Natural killer cell (primary cell): ENCODE results near the gene RTCB. TPM values are rescaled to one million over a fixed set of nuclear protein-coding genes. Genes with fewer than 3 reads are reported as not detected.

ENCODE experiments used
- ATAC-seq, 3 donors: fragments of 150-1000 bp in 2 of 3; fragments of 200-7000 bp in 1 of 3; cut with Tn5 transposase; 1 replicate in 1 of 3; 2 replicates in 2 of 3; pipeline ENCODE4 v1.10.0; 2021; ENCODE audit warnings: mild to moderate bottlenecking in 2 of 3, moderate library complexity in 2 of 3
- DNase-seq, 2 donors: peaks; one replicate each; pipeline versions ENCODE4 v3.0.0 to v3.0.0-alpha.2; 2013 to 2021; ENCODE audit warnings: mixed read lengths in 1 of 2
- H3K27ac ChIP-seq: one replicate; pipeline ENCODE4 v1.5.1; 2013; ENCODE audit warnings: mild to moderate bottlenecking, low read length
- H3K27me3 ChIP-seq: one replicate; pipeline ENCODE4 v1.6.1; 2013; ENCODE audit warnings: low read length; ENCODE audit not compliant: control insufficient read depth, insufficient read depth
- H3K36me3 ChIP-seq: one replicate; pipeline ENCODE4 v1.6.1; 2013; ENCODE audit warnings: low read length; ENCODE audit not compliant: control insufficient read depth, insufficient read depth
- H3K4me1 ChIP-seq: one replicate; pipeline ENCODE4 v1.6.1; 2013; ENCODE audit warnings: low read length; ENCODE audit not compliant: control insufficient read depth, insufficient read depth
- H3K4me3 ChIP-seq: one replicate; pipeline ENCODE4 v1.5.1; 2013; ENCODE audit warnings: low read length
- H3K9me3 ChIP-seq: one replicate; pipeline ENCODE4 v1.6.1; 2013; ENCODE audit warnings: low read length; ENCODE audit not compliant: control insufficient read depth, insufficient read depth
- H3K27ac Mint-ChIP-seq, 2 donors: one replicate each; pipeline ENCODE4 v1.8.0; 2022; ENCODE audit warnings: mild to moderate bottlenecking in 2 of 2, mixed read lengths in 2 of 2, moderate library complexity in 1 of 2
- H3K27me3 Mint-ChIP-seq, 2 donors: one replicate each; pipeline ENCODE4 v1.8.0; 2022; ENCODE audit warnings: low read depth in 2 of 2, mixed read lengths in 2 of 2
- H3K36me3 Mint-ChIP-seq: one replicate; pipeline ENCODE4 v1.8.0; 2022; ENCODE audit warnings: mixed read lengths
- H3K4me1 Mint-ChIP-seq, 2 donors: one replicate each; pipeline ENCODE4 v1.8.0; 2022; ENCODE audit warnings: mixed read lengths in 2 of 2
- H3K4me3 Mint-ChIP-seq: one replicate; pipeline ENCODE4 v1.8.0; 2022; ENCODE audit warnings: mild to moderate bottlenecking, moderate library complexity, mixed read lengths
- H3K9me3 Mint-ChIP-seq, 2 donors: one replicate each; pipeline ENCODE4 v1.8.0; 2022; ENCODE audit warnings: mixed read lengths in 2 of 2
- CTCF ChIP-seq: fragments of 200-600 bp; IDR thresholded peaks from one replicate; pipeline ENCODE4 v1.8.0; 2022; ENCODE audit warnings: antibody characterized with exemption
- WGBS: methylation state at CpG from one replicate; pipeline ENCODE4 v1.1.7; 2013; ENCODE audit warnings: missing lambda C conversion rate; ENCODE audit not compliant: insufficient coverage; 5-methylcytosine and 5-hydroxymethylcytosine counted together
- intact Hi-C: fragments of 100-400 bp; cut with micrococcal nuclease; formaldehyde crosslinking; loops from one replicate; pipeline ENCODE4 v1.14.2; 2022
- total RNA-seq, 4 donors: library from RNA; stranded (reverse); fragments of 120-200 nt in 1 of 4; gene quantifications; one replicate each; pipeline versions ENCODE4 v1.2.3 to v1.2.4, GENCODE V29; 2013 to 2022

The RTCB gene
- 10 to 100 TPM; 44.3 to 53.2 (median 46.6) TPM for total RNA-seq
- total RNA-seq (2013), result 74.1 TPM

GRCh38 chr22:32411829-32412592 is at the start of gene RTCB:
TSS of gene RTCB (minus strand) at chr22:32412247. CDS start at chr22:32412156, 91 bp downstream.
- ATAC-seq (peak; percentile 85 to 95 (median 85)), DNase-seq (peak; percentile 89 to 96)
- Histone ChIP-seq H3K27ac (peak within 1 kb of the TSS; percentile 23), H3K4me1 (peaks cover 17% of the 10 kb centered on the region), H3K4me3 (peak within 1 kb of the TSS; percentile 86), H3K27me3 (no peaks in the 10 kb centered on the region), H3K36me3 (peaks cover 11% of the 10 kb centered on the region), H3K9me3 (no peaks in the 10 kb centered on the region)
- Mint-ChIP-seq H3K4me1 (peaks cover 43 to 49% of the 10 kb centered on the region in 2 donors), H3K27me3 (peaks cover 10 to 22% of the 10 kb centered on the region in 2 donors), H3K4me3 (peak within 1 kb of the TSS; percentile 96), H3K27ac (peak within 1 kb of the TSS; percentile 89 to 90), H3K9me3 (no peaks in the 10 kb centered on the region), H3K36me3 (no peaks in the 10 kb centered on the region)
- WGBS, result 2% methylated on average over 39 of the region's 40 CpGs
- TF ChIP-seq CTCF, result no peak
- intact Hi-C loops, result loop anchor here (1.0 to 5.0 kb wide), 2 partner anchors 61 to 275 kb away; no protein-coding TSS in a partner anchor

- intact Hi-C loops, result no loop called here
- Mint-ChIP-seq H3K9me3 (no peaks in the 10 kb centered on the region), H3K4me1 (no peaks in the 10 kb centered on the region), H3K4me3 (no peak overlapping the region), H3K27ac (no peak overlapping the region), H3K27me3 (peaks cover 23 to 52% of the 10 kb centered on the region in 2 donors), H3K36me3 (no peaks in the 10 kb centered on the region)
- no peak for TF ChIP-seq CTCF
- Histone ChIP-seq H3K4me3 (no peak overlapping the region), H3K36me3 (no peaks in the 10 kb centered on the region), H3K27ac (no peak overlapping the region), H3K27me3 (no peaks in the 10 kb centered on the region), H3K4me1 (no peaks in the 10 kb centered on the region), H3K9me3 (no peaks in the 10 kb centered on the region)
- WGBS, result 88% methylated on average over 4 of the region's 4 CpGs
- ATAC-seq (no peak), DNase-seq (no peak)
Observed at GRCh38 chr22:32457031-32457430, 45.0 kb upstream of the RTCB start.

- ATAC-seq (no peak), DNase-seq (no peak)
- no peak overlapping the region for H3K4me3 Mint-ChIP-seq
- 79% methylated on average over 3 of the region's 4 CpGs for WGBS
- no peaks in the 10 kb centered on the region for H3K9me3 ChIP-seq
- intact Hi-C loops, result no loop called here
- H3K4me1 Mint-ChIP-seq, result no peaks in the 10 kb centered on the region
- no peak overlapping the region for H3K27ac Mint-ChIP-seq
- no peaks in the 10 kb centered on the region for H3K4me1 ChIP-seq
- no peak overlapping the region for H3K4me3 ChIP-seq
- peaks cover 3 to 30% of the 10 kb centered on the region in 2 donors for H3K27me3 Mint-ChIP-seq
- H3K27me3 ChIP-seq, result no peaks in the 10 kb centered on the region
- H3K36me3 Mint-ChIP-seq, result no peaks in the 10 kb centered on the region
- no peaks in the 10 kb centered on the region for H3K36me3 ChIP-seq
- no peak overlapping the region for H3K27ac ChIP-seq
- TF ChIP-seq CTCF, result no peak
- no peaks in the 10 kb centered on the region for H3K9me3 Mint-ChIP-seq
Observed at GRCh38 chr22:32448980-32449379, 36.9 kb upstream of the RTCB start.
